ENCODE data around the gene TOMM7.

GRCh38 chr7:22867003-22867402 lies 44.4 kb upstream of the TOMM7 start:
- no peak for TF ChIP-seq POLR2AphosphoS5 (IDR thresholded peaks at IDR 0.05; ENCODE audit: low read depth, low read length)
- TF ChIP-seq TAF1 (IDR thresholded peaks at IDR 0.05; ENCODE audit: low read depth, low read length) = no peak
